ENCODE results near the gene MKRN2OS.

MKRN2OS gene

GRCh38 chr3:12501360-12502020, 43.8 kb downstream of the MKRN2OS start:
- Histone ChIP-seq H3K4me2 (no peak overlapping the region), H4K20me1 (peaks cover 0 to 66% (median 10%) of the 10 kb centered on the region in 11 experiments; a peak in 12 of 22 replicates), H3K36me3 (peaks cover 81 to 100% (median 98%) of the 10 kb centered on the region in 11 experiments), H3K4me1 (peaks cover 0 to 11% (median 3%) of the 10 kb centered on the region in 10 experiments; a peak in 8 of 20 replicates), H3K9me3 (replicated peaks in 1 of 11) (no peaks in the 10 kb centered on the region), H3K4me3 (no peak overlapping the region), H3K9ac (no peak overlapping the region), H3K27me3 (no peaks in the 10 kb centered on the region), H3K27ac (no peak overlapping the region)
- no peak for TF ChIP-seq Cebpa-rat (IDR thresholded peaks at IDR 0.05)

- H3K9me3 ChIP-seq (replicated peaks in 1 of 11), result no peaks in the 10 kb centered on the region
These were observed 45.8 kb downstream of the MKRN2OS start for GRCh38 chr3:12499474-12499873.

GRCh38 chr3:12496453-12496761, 48.9 kb downstream of the MKRN2OS start:
- no peak overlapping the region for H3K4me3 ChIP-seq
- H3K9me3 ChIP-seq (replicated peaks in 1 of 11), result no peaks in the 10 kb centered on the region
- TF ChIP-seq Cebpa-rat (IDR thresholded peaks at IDR 0.05), result no peak
- no peaks in the 10 kb centered on the region for H3K4me1 ChIP-seq
- H3K9ac ChIP-seq, result no peak overlapping the region
- H3K36me3 ChIP-seq, result peaks cover 94 to 100% (median 99%) of the 10 kb centered on the region in 11 experiments
- H3K27me3 ChIP-seq, result no peaks in the 10 kb centered on the region
- H3K27ac ChIP-seq, result no peak overlapping the region
- H4K20me1 ChIP-seq, result peaks cover 0 to 81% (median 24%) of the 10 kb centered on the region in 11 experiments; a peak in 15 of 22 replicates
- no peak overlapping the region for H3K4me2 ChIP-seq

More at GRCh38 chr3:12499474-12499873, 45.8 kb downstream of the MKRN2OS start:
- Histone ChIP-seq H3K36me3 (peaks cover 82 to 100% (median 98%) of the 10 kb centered on the region in 11 experiments), H4K20me1 (peaks cover 0 to 62% (median 10%) of the 10 kb centered on the region in 11 experiments; a peak in 14 of 22 replicates), H3K9ac (no peak overlapping the region), H3K4me2 (no peak overlapping the region), H3K27ac (no peak overlapping the region), H3K4me1 (peaks cover 0 to 11% (median 3%) of the 10 kb centered on the region in 10 experiments; a peak in 8 of 20 replicates), H3K27me3 (no peaks in the 10 kb centered on the region), H3K4me3 (no peak overlapping the region)
- TF ChIP-seq Cebpa-rat (IDR thresholded peaks at IDR 0.05), result no peak

GRCh38 chr3:12495749-12496452, 49.4 kb downstream of the MKRN2OS start:
- peaks cover 94 to 100% (median 99%) of the 10 kb centered on the region in 11 experiments for H3K36me3 ChIP-seq

GRCh38 chr3:12490547-12490946, 54.8 kb downstream of the MKRN2OS start:
- Histone ChIP-seq H3K9me3 (replicated peaks in 1 of 11) (no peaks in the 10 kb centered on the region), H4K20me1 (peaks cover 0 to 68% (median 15%) of the 10 kb centered on the region in 11 experiments; a peak in 13 of 22 replicates), H3K27me3 (no peaks in the 10 kb centered on the region), H3K36me3 (peaks cover 50 to 97% (median 89%) of the 10 kb centered on the region in 11 experiments), H3K4me3 (no peak overlapping the region), H3K4me2 (no peak overlapping the region), H3K27ac (no peak overlapping the region), H3K9ac (no peak overlapping the region), H3K4me1 (peaks cover 11 to 31% (median 23%) of the 10 kb centered on the region in 10 experiments)
- TF ChIP-seq Cebpa-rat (IDR thresholded peaks at IDR 0.05), result no peak

More at GRCh38 chr3:12495749-12496452, 49.4 kb downstream of the MKRN2OS start:
- H3K9me3 ChIP-seq (replicated peaks in 1 of 11), result no peaks in the 10 kb centered on the region
- H3K27ac ChIP-seq, result no peak overlapping the region
- H3K4me3 ChIP-seq, result no peak overlapping the region
- no peak overlapping the region for H3K4me2 ChIP-seq
- no peak for TF ChIP-seq Cebpa-rat (IDR thresholded peaks at IDR 0.05)
- no peaks in the 10 kb centered on the region for H3K27me3 ChIP-seq
- H3K4me1 ChIP-seq, result no peaks in the 10 kb centered on the region
- peaks cover 0 to 81% (median 29%) of the 10 kb centered on the region in 11 experiments; a peak in 15 of 22 replicates for H4K20me1 ChIP-seq
- H3K9ac ChIP-seq, result no peak overlapping the region

- Histone ChIP-seq H3K4me2 (no peak overlapping the region), H3K36me3 (peaks cover 45 to 90% (median 84%) of the 10 kb centered on the region in 11 experiments), H3K27ac (no peak overlapping the region), H3K9ac (no peak overlapping the region), H4K20me1 (peaks cover 0 to 66% (median 11%) of the 10 kb centered on the region in 11 experiments; a peak in 11 of 22 replicates), H3K27me3 (no peaks in the 10 kb centered on the region), H3K9me3 (replicated peaks in 1 of 11) (no peaks in the 10 kb centered on the region), H3K4me3 (no peak overlapping the region), H3K4me1 (peaks cover 18 to 38% (median 30%) of the 10 kb centered on the region in 10 experiments)
- TF ChIP-seq Cebpa-rat (IDR thresholded peaks at IDR 0.05), result no peak
These were observed 55.5 kb downstream of the MKRN2OS start for GRCh38 chr3:12489832-12490231.
